Smooth muscle cell (in vitro differentiated cells): Measurements from ENCODE around the gene SRSF2. TPM values are rescaled to one million over a fixed set of nuclear protein-coding genes. Genes with fewer than 3 reads are reported as not detected.
"Not testable (repeated sequence)": the region's sequence is repeated elsewhere in the genome, so short reads cannot be mapped to it uniquely, and the experiment has no call there.

Experiments used
- DNase-seq: peaks from one replicate; lab custom pipeline; 2025; ENCODE audit not compliant: unreplicated experiment; lab: John Stamatoyannopoulos, UW
- H2AFZ ChIP-seq: fragments of 200-600 bp; sonication (generic); 2 replicates; pipeline ENCODE4 v1.6.0; 2016; ENCODE audit warnings: antibody characterized with exemption, low read depth, mild to moderate bottlenecking
- H3F3A ChIP-seq: fragments of 200-600 bp; sonication (generic); 2 replicates; pipeline ENCODE4 v1.6.0; 2017; ENCODE audit warnings: antibody characterized with exemption, low read depth
- H3K27ac ChIP-seq: fragments of 200-600 bp; sonication (generic); 2 replicates; pipeline ENCODE4 v1.5.1; 2016; ENCODE audit warnings: low read depth, mild to moderate bottlenecking
- H3K27me3 ChIP-seq: fragments of 200-600 bp; sonication (generic); 2 replicates; pipeline ENCODE4 v1.6.1; 2016; ENCODE audit warnings: low read depth, mild to moderate bottlenecking
- H3K36me3 ChIP-seq: fragments of 200-600 bp; sonication (generic); 2 replicates; pipeline ENCODE4 v1.5.1; 2016; ENCODE audit warnings: low read depth
- H3K4me1 ChIP-seq: fragments of 200-600 bp; sonication (generic); 2 replicates; pipeline ENCODE4 v1.5.1; 2016; ENCODE audit warnings: low read depth
- H3K4me2 ChIP-seq: fragments of 200-600 bp; sonication (generic); 2 replicates; pipeline ENCODE4 v1.6.0; 2016; ENCODE audit warnings: mild to moderate bottlenecking
- H3K4me3 ChIP-seq: fragments of 200-600 bp; sonication (generic); 2 replicates; pipeline ENCODE4 v1.5.1; 2016; ENCODE audit warnings: mild to moderate bottlenecking
- H3K79me2 ChIP-seq: fragments of 200-600 bp; sonication (generic); 2 replicates; pipeline ENCODE4 v1.6.0; 2016; ENCODE audit warnings: low read depth, mild to moderate bottlenecking
- H3K9ac ChIP-seq: fragments of 200-600 bp; sonication (generic); 2 replicates; pipeline ENCODE4 v1.6.0; 2016; ENCODE audit warnings: low read depth
- H3K9me3 ChIP-seq: fragments of 200-600 bp; sonication (generic); replicated peaks from 2 replicates; pipeline ENCODE4 v1.5.1; 2016; ENCODE audit warnings: low read depth
- H4K20me1 ChIP-seq: fragments of 200-600 bp; sonication (generic); 2 replicates; pipeline ENCODE4 v1.6.0; 2016; ENCODE audit warnings: low read depth
- WGBS: methylation state at CpG from one replicate; pipeline ENCODE4 v1.1.7; 2016; ENCODE audit warnings: low lambda C conversion rate; 5-methylcytosine and 5-hydroxymethylcytosine counted together
- polyA plus RNA-seq: library from polyadenylated mRNA; unstranded; fragments of >200 nt; fragmentation: Nextera tagmentation; extraction: Ambion mirVana; gene quantifications from 2 replicates; pipeline ENCODE4 v1.2.1, GENCODE V29; 2016
- total RNA-seq: library from RNA; depleted of rRNA; stranded (reverse); fragments of >200 nt; gene quantifications from 2 replicates; pipeline ENCODE4 v1.2.3, GENCODE V29; 2014
- TF ChIP-seq, protein P1 (sequence below): fragments of 200-600 bp; sonication (generic); IDR thresholded peaks from 2 replicates; pipeline ENCODE4 v1.5.1; 2017; ENCODE audit warnings: borderline replicate concordance, mild to moderate bottlenecking, antibody characterized with exemption; ENCODE audit not compliant: insufficient read depth, poor library complexity, severe bottlenecking

SRSF2 gene
- total and polyA plus RNA-seq, 2 experiments from 2014 or later: 109 to 166 TPM

DNA sequence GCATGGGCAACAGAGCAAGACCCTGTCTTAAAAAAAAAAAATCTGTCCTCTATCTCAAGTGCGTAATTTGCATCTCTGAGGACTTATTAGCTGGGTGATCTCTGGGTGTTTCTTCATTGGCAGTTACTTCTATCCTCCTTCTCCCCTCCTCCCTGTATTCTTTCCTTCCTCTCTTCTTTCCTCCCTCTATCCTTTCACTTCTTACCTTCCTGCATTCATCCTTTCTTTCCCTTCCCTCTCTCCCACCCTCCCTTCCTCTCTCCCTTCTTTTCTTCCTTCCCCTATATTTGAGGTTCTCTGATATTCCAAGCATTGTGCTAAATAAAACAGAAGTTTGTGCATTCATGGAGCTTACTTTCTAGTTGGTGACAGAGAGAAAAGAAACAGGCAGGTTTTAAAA, 11.5 kb upstream of the SRSF2 start:
- 100% methylated on average over 1 of the region's 1 CpG for WGBS
- no peaks in the 10 kb centered on the region for H3K4me1 ChIP-seq
- H3K27ac ChIP-seq: no peak overlapping the region
- H3K27me3 ChIP-seq: no peaks in the 10 kb centered on the region
- H3K9ac ChIP-seq: no peak overlapping the region
- H2AFZ ChIP-seq: no peak overlapping the region
- no peak overlapping the region for H3K4me3 ChIP-seq
- no peak overlapping the region for H3K4me2 ChIP-seq
- H3K9me3 ChIP-seq: no peaks in the 10 kb centered on the region
- no peak for DNase-seq
- H4K20me1 ChIP-seq: no peaks in the 10 kb centered on the region
- peaks cover 14% of the 10 kb centered on the region for H3K36me3 ChIP-seq
- H3F3A ChIP-seq: no peaks in the 10 kb centered on the region
- H3K79me2 ChIP-seq: peaks cover 5% of the 10 kb centered on the region
- TF ChIP-seq, protein P1, sequence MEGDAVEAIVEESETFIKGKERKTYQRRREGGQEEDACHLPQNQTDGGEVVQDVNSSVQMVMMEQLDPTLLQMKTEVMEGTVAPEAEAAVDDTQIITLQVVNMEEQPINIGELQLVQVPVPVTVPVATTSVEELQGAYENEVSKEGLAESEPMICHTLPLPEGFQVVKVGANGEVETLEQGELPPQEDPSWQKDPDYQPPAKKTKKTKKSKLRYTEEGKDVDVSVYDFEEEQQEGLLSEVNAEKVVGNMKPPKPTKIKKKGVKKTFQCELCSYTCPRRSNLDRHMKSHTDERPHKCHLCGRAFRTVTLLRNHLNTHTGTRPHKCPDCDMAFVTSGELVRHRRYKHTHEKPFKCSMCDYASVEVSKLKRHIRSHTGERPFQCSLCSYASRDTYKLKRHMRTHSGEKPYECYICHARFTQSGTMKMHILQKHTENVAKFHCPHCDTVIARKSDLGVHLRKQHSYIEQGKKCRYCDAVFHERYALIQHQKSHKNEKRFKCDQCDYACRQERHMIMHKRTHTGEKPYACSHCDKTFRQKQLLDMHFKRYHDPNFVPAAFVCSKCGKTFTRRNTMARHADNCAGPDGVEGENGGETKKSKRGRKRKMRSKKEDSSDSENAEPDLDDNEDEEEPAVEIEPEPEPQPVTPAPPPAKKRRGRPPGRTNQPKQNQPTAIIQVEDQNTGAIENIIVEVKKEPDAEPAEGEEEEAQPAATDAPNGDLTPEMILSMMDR: no peak

GRCh38 chr17:76747716-76748363, 10.7 kb upstream of the SRSF2 start:
- Histone ChIP-seq H3K27me3 (no peaks in the 10 kb centered on the region), H3K9me3 (no peaks in the 10 kb centered on the region), H3K36me3 (peaks cover 14% of the 10 kb centered on the region), H3K27ac (no peak overlapping the region), H3K4me1 (no peaks in the 10 kb centered on the region), H3K4me3 (no peak overlapping the region), H3K9ac (no peak overlapping the region), H3K79me2 (peaks cover 5% of the 10 kb centered on the region), H4K20me1 (no peaks in the 10 kb centered on the region), H2AFZ (no peak overlapping the region), H3K4me2 (no peak overlapping the region), H3F3A (no peaks in the 10 kb centered on the region)
- TF ChIP-seq, protein P1: no peak
- no peak for DNase-seq
- WGBS: 75% methylated on average over 9 of the region's 9 CpGs

DNA sequence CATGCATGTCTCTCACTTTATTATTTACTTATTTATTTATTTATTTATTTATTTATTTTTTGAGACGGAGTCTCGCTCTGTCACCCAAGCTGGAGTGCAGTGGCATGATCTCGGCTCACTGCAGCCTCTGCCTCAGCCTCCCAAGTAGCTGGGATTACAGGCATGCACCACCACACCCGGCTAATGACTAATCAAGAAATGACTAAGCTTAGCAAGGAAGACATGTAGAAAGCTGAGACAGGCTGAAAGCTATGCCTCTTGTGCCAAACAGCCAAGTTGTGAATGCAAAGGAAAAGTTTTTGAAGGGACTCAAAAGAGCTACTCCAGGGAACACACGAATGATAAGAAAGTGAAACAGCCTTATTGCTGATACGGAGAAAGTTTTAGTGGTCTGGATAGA, 8.7 kb upstream of the SRSF2 start:
- H3F3A ChIP-seq, H3K27me3 ChIP-seq, H3K4me2 ChIP-seq, H3K4me1 ChIP-seq, H3K79me2 ChIP-seq, H2AFZ ChIP-seq, H3K9ac ChIP-seq, H4K20me1 ChIP-seq, H3K27ac ChIP-seq, H3K4me3 ChIP-seq, H3K9me3 ChIP-seq, DNase-seq: not testable (repeated sequence)
- peaks cover 14% of the 10 kb centered on the region for H3K36me3 ChIP-seq
- WGBS: 85% methylated on average over 6 of the region's 6 CpGs

- Histone ChIP-seq H4K20me1 (no peaks in the 10 kb centered on the region), H3K36me3 (peaks cover 14% of the 10 kb centered on the region), H3K4me1 (peaks cover 2% of the 10 kb centered on the region), H3K27ac (no peak overlapping the region), H3K27me3 (no peaks in the 10 kb centered on the region), H3K9me3 (no peaks in the 10 kb centered on the region), H3K4me3 (no peak overlapping the region), H3K9ac (no peak overlapping the region), H2AFZ (no peak overlapping the region), H3K4me2 (no peak overlapping the region), H3K79me2 (peaks cover 14% of the 10 kb centered on the region), H3F3A (no peaks in the 10 kb centered on the region)
- TF ChIP-seq, protein P1: no peak
- 98% methylated on average over 2 of the region's 2 CpGs for WGBS
- DNase-seq: no peak
These were observed 7.6 kb upstream of the SRSF2 start for GRCh38 chr17:76744747-76745146.
